WTC11 (cell line): ENCODE measurements around the gene TMEM151A.

ENCODE experiments used
- ATF2 ChIP-seq: sonication (generic); formaldehyde crosslinking; IDR thresholded peaks from 2 replicates; pipeline ENCODE4 v1.8.1; 2022; ENCODE audit warnings: low read depth, missing genetic modification reagents, borderline replicate concordance
- ATF3 ChIP-seq: sonication (generic); formaldehyde crosslinking; conservative IDR thresholded peaks from 2 replicates; pipeline ENCODE4 v1.8.1; 2022; ENCODE audit warnings: mild to moderate bottlenecking, missing genetic modification reagents
- CREB1 ChIP-seq: sonication (generic); formaldehyde crosslinking; IDR thresholded peaks from 2 replicates; pipeline ENCODE4 v1.8.0; 2023; ENCODE audit warnings: mild to moderate bottlenecking, missing genetic modification reagents
- CTCF ChIP-seq: fragments of 200-600 bp; IDR thresholded peaks from 2 replicates; pipeline ENCODE4 v1.8.0; 2022; ENCODE audit warnings: antibody characterized with exemption
- EMX1 ChIP-seq: fragments of 250-450 bp; sonication (Bioruptor Pico); IDR thresholded peaks from 2 replicates; pipeline ENCODE4 v1.8.0; 2021; ENCODE audit warnings: mild to moderate bottlenecking
- KAT7 ChIP-seq: sonication (generic); formaldehyde crosslinking; IDR thresholded peaks from 2 replicates; pipeline ENCODE4 v1.8.1; 2023; ENCODE audit warnings: missing genetic modification reagents, mild to moderate bottlenecking, borderline replicate concordance
- MAX ChIP-seq: sonication (generic); formaldehyde crosslinking; IDR thresholded peaks from 2 replicates; pipeline ENCODE4 v1.8.0; 2022; ENCODE audit warnings: mild to moderate bottlenecking, missing genetic modification reagents
- NFYB ChIP-seq: sonication (generic); formaldehyde crosslinking; conservative IDR thresholded peaks from 2 replicates; pipeline ENCODE4 v1.8.0; 2022; ENCODE audit warnings: low read depth, missing genetic modification reagents
- SMAD4 ChIP-seq: sonication (generic); formaldehyde crosslinking; IDR thresholded peaks from 2 replicates; pipeline ENCODE4 v1.8.0; 2022; ENCODE audit warnings: mild to moderate bottlenecking, missing genetic modification reagents
- STAT6 ChIP-seq: sonication (generic); formaldehyde crosslinking; conservative IDR thresholded peaks from 2 replicates; pipeline ENCODE4 v1.8.1; 2023; ENCODE audit warnings: mild to moderate bottlenecking, low read depth, missing genetic modification reagents, moderate library complexity
- ZNF232 ChIP-seq: sonication (generic); formaldehyde crosslinking; IDR thresholded peaks from 2 replicates; pipeline ENCODE4 v1.8.0; 2022; ENCODE audit warnings: mild to moderate bottlenecking, missing genetic modification reagents
- TF ChIP-seq, protein P1 (sequence below): sonication (generic); formaldehyde crosslinking; IDR thresholded peaks from 2 replicates; pipeline ENCODE4 v1.8.1; 2022; ENCODE audit warnings: low read depth, mild to moderate bottlenecking, moderate library complexity, missing genetic modification reagents, borderline replicate concordance
- TF ChIP-seq, protein P2 (sequence below): sonication (generic); formaldehyde crosslinking; IDR thresholded peaks from 2 replicates; pipeline ENCODE4 v1.8.0; 2022; ENCODE audit warnings: mild to moderate bottlenecking, missing genetic modification reagents
- TF ChIP-seq, protein P3 (sequence below): sonication (generic); formaldehyde crosslinking; IDR thresholded peaks from 2 replicates; pipeline ENCODE4 v1.8.0; 2022; ENCODE audit warnings: mild to moderate bottlenecking, missing genetic modification reagents

DNA sequence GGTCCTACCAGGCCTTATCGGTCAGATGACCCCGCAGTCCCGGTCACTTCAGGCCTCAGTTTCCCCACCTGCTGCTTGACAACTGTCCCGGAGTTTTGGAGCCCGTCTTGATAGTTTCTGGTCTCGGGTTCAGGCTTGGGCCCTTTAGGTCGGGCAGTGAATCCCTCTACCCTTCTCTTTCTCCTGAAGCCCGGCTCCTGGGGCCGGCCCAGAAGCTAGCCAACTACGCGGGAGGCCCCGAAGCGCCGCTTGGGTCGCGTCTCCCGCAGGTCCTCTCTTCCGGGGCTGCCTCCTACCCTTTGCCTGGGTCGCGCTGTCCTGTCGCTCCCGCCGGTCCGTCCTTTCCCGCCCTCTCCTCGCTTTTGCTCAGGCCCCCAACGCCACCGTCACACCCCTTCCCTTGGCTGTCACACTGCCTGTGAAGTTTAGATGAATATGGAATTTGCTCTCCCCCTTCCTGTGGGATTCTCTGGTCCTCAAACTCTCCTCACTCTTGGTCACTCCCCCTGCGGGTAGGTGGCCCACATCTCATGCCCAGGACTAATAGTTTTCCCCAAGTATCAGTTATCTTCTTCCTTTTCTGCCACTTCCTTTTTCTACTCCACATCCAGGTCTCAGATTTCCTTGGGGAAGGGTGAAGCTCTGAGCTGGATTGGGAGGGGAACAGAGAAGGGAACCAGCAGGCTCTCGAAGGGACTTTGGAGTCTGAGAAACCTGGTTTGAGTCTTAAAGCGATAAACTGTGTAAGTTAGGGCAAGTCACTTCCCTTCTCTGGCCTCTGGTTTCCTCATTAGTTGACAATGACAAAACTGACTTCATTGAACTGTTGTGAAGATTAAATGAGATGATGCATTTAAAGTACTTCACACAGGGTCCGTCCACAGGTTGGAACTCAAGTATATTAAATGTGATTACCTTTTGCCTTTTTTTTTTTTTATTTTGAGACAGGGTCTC, 22.5 kb upstream of the TMEM151A start:
- no peak for TF ChIP-seq CREB1 (CRISPR knock-in tag)
- TF ChIP-seq CTCF, result no peak
- TF ChIP-seq, protein P1, sequence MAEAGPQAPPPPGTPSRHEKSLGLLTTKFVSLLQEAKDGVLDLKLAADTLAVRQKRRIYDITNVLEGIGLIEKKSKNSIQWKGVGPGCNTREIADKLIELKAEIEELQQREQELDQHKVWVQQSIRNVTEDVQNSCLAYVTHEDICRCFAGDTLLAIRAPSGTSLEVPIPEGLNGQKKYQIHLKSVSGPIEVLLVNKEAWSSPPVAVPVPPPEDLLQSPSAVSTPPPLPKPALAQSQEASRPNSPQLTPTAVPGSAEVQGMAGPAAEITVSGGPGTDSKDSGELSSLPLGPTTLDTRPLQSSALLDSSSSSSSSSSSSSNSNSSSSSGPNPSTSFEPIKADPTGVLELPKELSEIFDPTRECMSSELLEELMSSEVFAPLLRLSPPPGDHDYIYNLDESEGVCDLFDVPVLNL, result no peak
- no peak for TF ChIP-seq ZNF232
- TF ChIP-seq, protein P2, sequence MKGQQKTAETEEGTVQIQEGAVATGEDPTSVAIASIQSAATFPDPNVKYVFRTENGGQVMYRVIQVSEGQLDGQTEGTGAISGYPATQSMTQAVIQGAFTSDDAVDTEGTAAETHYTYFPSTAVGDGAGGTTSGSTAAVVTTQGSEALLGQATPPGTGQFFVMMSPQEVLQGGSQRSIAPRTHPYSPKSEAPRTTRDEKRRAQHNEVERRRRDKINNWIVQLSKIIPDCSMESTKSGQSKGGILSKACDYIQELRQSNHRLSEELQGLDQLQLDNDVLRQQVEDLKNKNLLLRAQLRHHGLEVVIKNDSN, result no peak
- no peak for TF ChIP-seq STAT6 (CRISPR knock-in tag)
- TF ChIP-seq ATF2 (CRISPR knock-in tag), result no peak
- TF ChIP-seq EMX1 (CRISPR knock-in tag), result no peak
- no peak for TF ChIP-seq KAT7 (CRISPR knock-in tag)
- no peak for TF ChIP-seq NFYB
- no peak for TF ChIP-seq MAX (CRISPR knock-in tag)
- TF ChIP-seq, protein P3, sequence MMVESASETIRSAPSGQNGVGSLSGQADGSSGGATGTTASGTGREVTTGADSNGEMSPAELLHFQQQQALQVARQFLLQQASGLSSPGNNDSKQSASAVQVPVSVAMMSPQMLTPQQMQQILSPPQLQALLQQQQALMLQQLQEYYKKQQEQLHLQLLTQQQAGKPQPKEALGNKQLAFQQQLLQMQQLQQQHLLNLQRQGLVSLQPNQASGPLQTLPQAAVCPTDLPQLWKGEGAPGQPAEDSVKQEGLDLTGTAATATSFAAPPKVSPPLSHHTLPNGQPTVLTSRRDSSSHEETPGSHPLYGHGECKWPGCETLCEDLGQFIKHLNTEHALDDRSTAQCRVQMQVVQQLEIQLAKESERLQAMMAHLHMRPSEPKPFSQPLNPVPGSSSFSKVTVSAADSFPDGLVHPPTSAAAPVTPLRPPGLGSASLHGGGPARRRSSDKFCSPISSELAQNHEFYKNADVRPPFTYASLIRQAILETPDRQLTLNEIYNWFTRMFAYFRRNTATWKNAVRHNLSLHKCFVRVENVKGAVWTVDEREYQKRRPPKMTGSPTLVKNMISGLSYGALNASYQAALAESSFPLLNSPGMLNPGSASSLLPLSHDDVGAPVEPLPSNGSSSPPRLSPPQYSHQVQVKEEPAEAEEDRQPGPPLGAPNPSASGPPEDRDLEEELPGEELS (CRISPR knock-in tag), result no peak
- no peak for TF ChIP-seq SMAD4
- TF ChIP-seq ATF3 (CRISPR knock-in tag), result no peak
